Upper lobe of left lung (tissue), 4 donors: ENCODE data around the gene REM2.

Experiments
- POLR2A ChIP-seq, 4 donors: fragments of 450-650 bp; IDR thresholded peaks; one replicate each; pipeline ENCODE4 v1.5.1; 2016 to 2017; ENCODE audit warnings: antibody characterized with exemption in 4 of 4, mild to moderate bottlenecking in 2 of 4
- POLR2AphosphoS5 ChIP-seq, 2 donors: sonication (generic); formaldehyde crosslinking; IDR thresholded peaks; one replicate each; pipeline ENCODE4 v1.5.1; 2017; ENCODE audit warnings: antibody characterized with exemption in 2 of 2
- TF ChIP-seq, protein P1 (sequence below), 6 experiments: fragments of 450-650 bp in 4 of 6; fragments of 200-600 bp in 2 of 6; sonication (generic) in 2 of 6; IDR thresholded peaks; one replicate each; pipeline ENCODE4 v1.5.1; 2016 to 2019; ENCODE audit warnings: antibody characterized with exemption in 6 of 6

DNA sequence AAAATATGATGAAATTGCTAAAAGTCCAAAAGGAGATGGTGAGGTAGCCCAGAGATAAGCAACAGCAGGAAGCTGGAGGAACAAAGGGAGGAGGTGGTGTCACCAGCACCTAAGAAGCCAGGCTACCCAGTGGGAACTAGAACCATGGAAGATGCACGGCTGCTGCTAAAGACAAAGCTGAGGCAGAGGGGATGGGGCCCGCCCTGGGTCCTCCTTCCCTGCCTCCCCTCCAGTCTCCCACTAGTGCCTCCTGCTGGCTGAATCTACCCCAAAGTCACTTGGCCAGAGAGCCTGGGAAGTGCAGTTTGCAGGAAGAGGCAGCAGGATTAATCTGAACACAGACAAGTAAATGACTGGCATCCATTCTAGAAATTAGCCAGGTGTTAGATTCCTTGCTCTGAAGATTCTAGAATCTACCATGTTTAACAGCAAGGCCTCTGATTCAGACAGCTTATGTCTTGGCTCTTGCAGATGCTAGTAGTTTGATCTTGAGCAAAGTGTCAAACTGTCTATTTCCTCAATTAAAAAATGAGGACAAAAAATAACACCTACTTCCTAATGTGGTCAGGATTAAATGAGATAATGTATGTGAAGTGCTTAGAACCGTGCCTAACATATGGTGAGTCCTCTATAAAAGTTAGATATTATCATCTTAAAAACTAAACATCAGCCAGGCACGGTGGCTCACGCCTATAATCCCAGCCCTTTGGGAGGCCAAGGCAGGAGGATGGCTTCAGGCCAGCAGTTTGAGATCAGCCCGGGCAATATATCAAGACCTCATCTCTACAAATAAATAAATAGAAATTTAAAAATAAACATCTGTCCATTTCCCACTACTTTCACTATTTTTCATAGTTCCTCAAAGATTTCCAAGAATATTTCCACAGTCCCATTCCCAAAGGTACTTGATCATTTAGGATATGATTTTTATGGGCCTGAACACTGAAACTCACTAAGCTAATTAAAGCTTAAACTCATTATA is 17.3 kb upstream of the REM2 start:
- TF ChIP-seq, protein P1, sequence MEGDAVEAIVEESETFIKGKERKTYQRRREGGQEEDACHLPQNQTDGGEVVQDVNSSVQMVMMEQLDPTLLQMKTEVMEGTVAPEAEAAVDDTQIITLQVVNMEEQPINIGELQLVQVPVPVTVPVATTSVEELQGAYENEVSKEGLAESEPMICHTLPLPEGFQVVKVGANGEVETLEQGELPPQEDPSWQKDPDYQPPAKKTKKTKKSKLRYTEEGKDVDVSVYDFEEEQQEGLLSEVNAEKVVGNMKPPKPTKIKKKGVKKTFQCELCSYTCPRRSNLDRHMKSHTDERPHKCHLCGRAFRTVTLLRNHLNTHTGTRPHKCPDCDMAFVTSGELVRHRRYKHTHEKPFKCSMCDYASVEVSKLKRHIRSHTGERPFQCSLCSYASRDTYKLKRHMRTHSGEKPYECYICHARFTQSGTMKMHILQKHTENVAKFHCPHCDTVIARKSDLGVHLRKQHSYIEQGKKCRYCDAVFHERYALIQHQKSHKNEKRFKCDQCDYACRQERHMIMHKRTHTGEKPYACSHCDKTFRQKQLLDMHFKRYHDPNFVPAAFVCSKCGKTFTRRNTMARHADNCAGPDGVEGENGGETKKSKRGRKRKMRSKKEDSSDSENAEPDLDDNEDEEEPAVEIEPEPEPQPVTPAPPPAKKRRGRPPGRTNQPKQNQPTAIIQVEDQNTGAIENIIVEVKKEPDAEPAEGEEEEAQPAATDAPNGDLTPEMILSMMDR (IDR thresholded peaks at IDR 0.05): no peak
- TF ChIP-seq POLR2A (IDR thresholded peaks at IDR 0.05) (no peak), POLR2AphosphoS5 (IDR thresholded peaks at IDR 0.05) (no peak)
